Neutrophil (primary cell): ENCODE measurements around the gene SMIM26.

Experiments used
- H3K27ac ChIP-seq: fragments of 200-600 bp; sonication (generic); 2 replicates; pipeline ENCODE4 v1.5.1; 2016; ENCODE audit warnings: mild to moderate bottlenecking, moderate library complexity
- H3K27me3 ChIP-seq: fragments of 200-600 bp; sonication (generic); 2 replicates; pipeline ENCODE4 v1.6.0; 2016; ENCODE audit warnings: mild to moderate bottlenecking
- H3K36me3 ChIP-seq: fragments of 200-600 bp; sonication (generic); 2 replicates; pipeline ENCODE4 v1.5.1; 2017
- H3K4me1 ChIP-seq, 2 experiments: fragments of 200-600 bp in 1 of 2; sonication (generic) in 1 of 2; 1 replicate in 1 of 2; 2 replicates in 1 of 2; pipeline versions ENCODE4 v1.5.1 to v1.6.1; 2013 to 2016; ENCODE audit warnings: low read depth in 1 of 2, low read length in 1 of 2, mild to moderate bottlenecking in 1 of 2, moderate library complexity in 1 of 2; ENCODE audit not compliant: control insufficient read depth in 1 of 2, insufficient read depth in 1 of 2
- H3K4me3 ChIP-seq, 2 experiments: fragments of 200-600 bp in 1 of 2; sonication (generic) in 1 of 2; 1 replicate in 1 of 2; 2 replicates in 1 of 2; pipeline ENCODE4 v1.5.1; 2013 to 2016; ENCODE audit warnings: low read depth in 1 of 2, low read length in 1 of 2, mild to moderate bottlenecking in 1 of 2, moderate library complexity in 1 of 2
- H3K9me3 ChIP-seq: fragments of 200-600 bp; sonication (generic); 2 replicates; pipeline ENCODE4 v1.5.1; 2016
- CTCF ChIP-seq: fragments of 200-600 bp; sonication (generic); IDR thresholded peaks from 2 replicates; pipeline ENCODE4 v1.5.1; 2016; ENCODE audit warnings: antibody characterized with exemption

The SMIM26 gene

GRCh38 chr20:18537651-18538050 is 29.6 kb upstream of the SMIM26 start:
- Histone ChIP-seq H3K9me3 (no peaks in the 10 kb centered on the region), H3K4me3 (no peak overlapping the region), H3K36me3 (peaks cover 79% of the 10 kb centered on the region), H3K4me1 (no peaks in the 10 kb centered on the region), H3K27ac (no peak overlapping the region), H3K27me3 (no peaks in the 10 kb centered on the region)
- TF ChIP-seq CTCF, result no peak

GRCh38 chr20:18541741-18542140 is 25.5 kb upstream of the SMIM26 start:
- Histone ChIP-seq H3K27ac (no peak overlapping the region), H3K4me1 (no peaks in the 10 kb centered on the region), H3K4me3 (no peak overlapping the region), H3K9me3 (no peaks in the 10 kb centered on the region), H3K36me3 (peaks cover 79% of the 10 kb centered on the region), H3K27me3 (no peaks in the 10 kb centered on the region)
- TF ChIP-seq CTCF, result no peak

GRCh38 chr20:18543216-18543615 is 24.0 kb upstream of the SMIM26 start:
- no peak for TF ChIP-seq CTCF
- no peaks in the 10 kb centered on the region for H3K9me3 ChIP-seq
- no peak overlapping the region for H3K4me3 ChIP-seq
- peaks cover 92% of the 10 kb centered on the region for H3K36me3 ChIP-seq
- H3K4me1 ChIP-seq, result no peaks in the 10 kb centered on the region
- H3K27me3 ChIP-seq, result no peaks in the 10 kb centered on the region
- no peak overlapping the region for H3K27ac ChIP-seq

GRCh38 chr20:18543932-18544331 is 23.3 kb upstream of the SMIM26 start:
- Histone ChIP-seq H3K9me3 (no peaks in the 10 kb centered on the region), H3K27ac (no peak overlapping the region), H3K27me3 (no peaks in the 10 kb centered on the region), H3K4me1 (no peaks in the 10 kb centered on the region), H3K4me3 (no peak overlapping the region), H3K36me3 (peaks cover 94% of the 10 kb centered on the region)
- TF ChIP-seq CTCF, result no peak

- Histone ChIP-seq H3K36me3 (peaks cover 94% of the 10 kb centered on the region), H3K27ac (no peak overlapping the region), H3K27me3 (no peaks in the 10 kb centered on the region), H3K4me3 (no peak overlapping the region), H3K9me3 (no peaks in the 10 kb centered on the region), H3K4me1 (no peaks in the 10 kb centered on the region)
- no peak for TF ChIP-seq CTCF
These were observed 21.7 kb upstream of the SMIM26 start for GRCh38 chr20:18545566-18545965.

- no peak for TF ChIP-seq CTCF
- Histone ChIP-seq H3K4me3 (no peak overlapping the region), H3K27me3 (no peaks in the 10 kb centered on the region), H3K27ac (no peak overlapping the region), H3K36me3 (peaks cover 94% of the 10 kb centered on the region), H3K4me1 (no peaks in the 10 kb centered on the region), H3K9me3 (no peaks in the 10 kb centered on the region)
These were observed 18.8 kb upstream of the SMIM26 start for GRCh38 chr20:18548465-18548864.
